22Rv1 (cell line): ENCODE data around the gene SMIM44.

Experiments used
- CTCF ChIP-seq: fragments of 450-650 bp; IDR thresholded peaks from 2 replicates; pipeline ENCODE4 v1.5.1; 2017; ENCODE audit warnings: mild to moderate bottlenecking
- ZFX ChIP-seq: fragments of 450-650 bp; IDR thresholded peaks from 2 replicates; pipeline ENCODE4 v1.6.1; 2017; ENCODE audit warnings: antibody characterized with exemption, borderline replicate concordance

- TF ChIP-seq CTCF (no peak), ZFX (no peak)
Measured at GRCh38 chr19:3480383-3481091, 2.7 kb downstream of the SMIM44 start, which contains the start of gene SMIM24.
